Islet of Langerhans (tissue), 1 donor: ENCODE data around the gene PRM1.

Experiments used
- FAIRE-seq: peaks from one replicate; lab custom pipeline; 2011; peaks lifted over from hg19 to GRCh38; lab: Jason Lieb, UNC

The PRM1 gene

GRCh38 chr16:11233727-11234376 is 47.3 kb downstream of the PRM1 start:
- no peak for FAIRE-seq

GRCh38 chr16:11232852-11233726 is 48.0 kb downstream of the PRM1 start:
- FAIRE-seq, result no peak

GRCh38 chr16:11232302-11232851 is 48.8 kb downstream of the PRM1 start:
- no peak for FAIRE-seq

GRCh38 chr16:11231367-11231970 is 49.7 kb downstream of the PRM1 start:
- no peak for FAIRE-seq
